Effector memory CD4-positive, alpha-beta T cell (primary cell): ENCODE data around the gene CCDC27.

Experiments
- DNase-seq, 3 donors: peaks; one replicate each; pipeline ENCODE4 v3.0.0-alpha.2; 2020
- H3K27ac ChIP-seq: 2 replicates; pipeline ENCODE4 v1.7.0; 2013; ENCODE audit warnings: mild to moderate bottlenecking, low read length, moderate library complexity; ENCODE audit not compliant: insufficient read depth, poor library complexity, severe bottlenecking
- H3K27me3 ChIP-seq: replicated peaks from 2 replicates; pipeline ENCODE4 v1.7.0; 2013; ENCODE audit warnings: mild to moderate bottlenecking, low read length; ENCODE audit not compliant: insufficient read depth, control insufficient read depth, poor library complexity, severe bottlenecking
- H3K36me3 ChIP-seq: 2 replicates; pipeline ENCODE4 v1.7.0; 2013; ENCODE audit warnings: mild to moderate bottlenecking, low read length, moderate library complexity; ENCODE audit not compliant: control insufficient read depth, insufficient read depth
- H3K4me1 ChIP-seq: 2 replicates; pipeline ENCODE4 v1.7.0; 2013; ENCODE audit warnings: low read length, mild to moderate bottlenecking; ENCODE audit not compliant: control insufficient read depth, insufficient read depth, poor library complexity, severe bottlenecking
- H3K4me3 ChIP-seq: 2 replicates; pipeline ENCODE4 v1.7.0; 2013; ENCODE audit warnings: low read length, low read depth, mild to moderate bottlenecking; ENCODE audit not compliant: insufficient read depth, poor library complexity, severe bottlenecking
- H3K9me3 ChIP-seq: 2 replicates; pipeline ENCODE4 v1.7.0; 2013; ENCODE audit warnings: mild to moderate bottlenecking, low read length, moderate library complexity; ENCODE audit not compliant: control insufficient read depth

Gene CCDC27

DNA sequence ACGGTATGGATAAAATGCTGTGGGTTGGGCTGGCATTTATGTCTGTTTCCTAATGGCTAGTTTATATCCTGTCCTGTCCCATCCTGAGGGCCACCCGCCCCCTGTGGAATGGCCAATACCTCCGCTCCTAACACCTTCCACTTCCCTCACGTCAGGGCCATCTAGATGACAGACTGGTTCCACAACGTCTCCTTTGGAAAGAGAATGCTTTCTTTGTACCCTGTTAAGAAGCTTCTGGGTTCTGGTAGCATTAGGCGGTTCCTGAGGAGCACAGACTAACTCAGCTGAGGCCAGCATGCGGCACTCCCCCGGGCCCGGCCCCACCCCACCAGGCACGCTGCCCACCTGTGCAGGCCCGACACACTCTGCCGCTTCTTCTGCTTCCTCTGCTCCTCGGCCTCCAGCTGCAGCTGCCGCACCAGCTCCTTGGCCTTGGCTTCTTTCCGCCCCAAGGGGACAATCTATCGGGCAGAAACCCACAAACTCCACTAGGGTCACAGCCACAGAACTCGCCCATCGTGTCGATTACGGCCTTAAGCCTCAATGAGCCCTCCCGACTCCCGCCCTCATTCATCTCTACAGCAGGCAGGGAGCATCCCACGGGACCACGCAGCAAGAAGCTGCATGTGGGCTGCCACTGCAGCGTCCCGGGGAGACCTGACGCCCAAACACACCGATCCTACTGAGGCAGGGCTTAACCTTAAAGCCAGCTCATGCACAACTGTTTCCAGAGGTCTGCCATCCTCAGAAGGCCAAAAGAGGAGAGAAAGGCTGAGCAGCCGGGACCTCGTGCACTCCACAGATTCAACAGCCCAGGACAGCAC, 31.6 kb downstream of the CCDC27 start:
- Histone ChIP-seq H3K4me1 (peaks cover 12% of the 10 kb centered on the region), H3K9me3 (no peaks in the 10 kb centered on the region), H3K27ac (no peak overlapping the region), H3K36me3 (peaks cover 75% of the 10 kb centered on the region), H3K4me3 (no peak overlapping the region), H3K27me3 (no peaks in the 10 kb centered on the region)
- DNase-seq, result no peak

DNA sequence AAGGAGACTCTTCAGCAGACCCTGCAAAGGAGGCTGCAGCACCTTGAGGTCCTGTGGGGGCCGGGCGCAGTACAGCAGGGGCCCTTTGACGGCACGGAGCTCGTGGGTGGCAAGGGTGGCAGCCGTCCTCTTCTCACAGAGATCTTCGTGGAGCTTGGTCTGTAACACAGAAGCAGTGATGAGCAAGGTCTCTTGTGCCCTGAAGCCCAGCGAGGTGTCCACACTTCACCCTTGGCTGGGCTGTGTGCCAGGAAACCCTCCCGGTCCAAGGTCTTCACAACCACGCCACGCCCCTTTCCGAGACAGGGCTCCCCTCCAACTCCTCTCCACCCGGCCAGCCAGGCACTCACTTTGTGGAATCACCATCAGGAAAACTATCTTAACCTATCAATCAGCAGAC, 32.8 kb downstream of the CCDC27 start:
- Histone ChIP-seq H3K27me3 (no peaks in the 10 kb centered on the region), H3K9me3 (no peaks in the 10 kb centered on the region), H3K36me3 (peaks cover 76% of the 10 kb centered on the region), H3K4me3 (no peak overlapping the region), H3K4me1 (peaks cover 12% of the 10 kb centered on the region), H3K27ac (no peak overlapping the region)
- no peak for DNase-seq

DNA sequence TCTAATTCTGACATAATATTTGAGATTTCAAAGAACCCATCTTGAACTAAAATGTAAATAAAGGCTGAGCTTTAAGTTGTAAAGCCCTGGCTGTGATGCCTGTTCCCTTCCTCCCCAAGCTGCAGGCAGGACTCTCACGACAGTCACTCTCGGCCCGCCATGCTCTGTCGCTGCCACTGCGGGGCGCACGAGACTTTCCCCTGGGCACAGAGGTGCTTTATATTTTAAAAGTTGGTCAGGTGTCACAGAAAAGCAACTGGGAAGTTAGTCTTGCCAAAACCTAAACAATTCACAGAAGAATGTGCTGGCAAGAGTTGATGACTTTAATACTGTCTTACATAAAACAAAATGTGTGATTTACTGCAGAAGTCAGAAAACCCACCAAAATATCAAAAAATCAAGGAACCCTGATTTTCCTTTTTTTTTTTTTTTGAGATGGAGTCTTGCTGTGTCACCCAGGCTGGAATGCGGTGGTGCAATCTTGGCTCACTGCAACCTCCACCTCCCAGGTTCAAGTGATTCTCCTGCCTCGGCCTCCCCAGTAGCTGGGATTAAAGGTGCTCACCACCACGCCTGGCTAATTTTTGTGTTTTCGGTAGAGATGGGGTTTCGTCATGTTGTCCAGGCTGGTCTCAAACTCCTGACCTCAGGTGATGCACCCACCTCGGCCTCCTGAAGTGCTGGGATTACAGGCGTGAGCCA, 33.4 kb downstream of the CCDC27 start:
- Histone ChIP-seq H3K27ac (no peak overlapping the region), H3K4me3 (no peak overlapping the region), H3K27me3 (no peaks in the 10 kb centered on the region), H3K4me1 (peaks cover 12% of the 10 kb centered on the region), H3K9me3 (no peaks in the 10 kb centered on the region), H3K36me3 (peaks cover 74% of the 10 kb centered on the region)
- DNase-seq, result no peak

DNA sequence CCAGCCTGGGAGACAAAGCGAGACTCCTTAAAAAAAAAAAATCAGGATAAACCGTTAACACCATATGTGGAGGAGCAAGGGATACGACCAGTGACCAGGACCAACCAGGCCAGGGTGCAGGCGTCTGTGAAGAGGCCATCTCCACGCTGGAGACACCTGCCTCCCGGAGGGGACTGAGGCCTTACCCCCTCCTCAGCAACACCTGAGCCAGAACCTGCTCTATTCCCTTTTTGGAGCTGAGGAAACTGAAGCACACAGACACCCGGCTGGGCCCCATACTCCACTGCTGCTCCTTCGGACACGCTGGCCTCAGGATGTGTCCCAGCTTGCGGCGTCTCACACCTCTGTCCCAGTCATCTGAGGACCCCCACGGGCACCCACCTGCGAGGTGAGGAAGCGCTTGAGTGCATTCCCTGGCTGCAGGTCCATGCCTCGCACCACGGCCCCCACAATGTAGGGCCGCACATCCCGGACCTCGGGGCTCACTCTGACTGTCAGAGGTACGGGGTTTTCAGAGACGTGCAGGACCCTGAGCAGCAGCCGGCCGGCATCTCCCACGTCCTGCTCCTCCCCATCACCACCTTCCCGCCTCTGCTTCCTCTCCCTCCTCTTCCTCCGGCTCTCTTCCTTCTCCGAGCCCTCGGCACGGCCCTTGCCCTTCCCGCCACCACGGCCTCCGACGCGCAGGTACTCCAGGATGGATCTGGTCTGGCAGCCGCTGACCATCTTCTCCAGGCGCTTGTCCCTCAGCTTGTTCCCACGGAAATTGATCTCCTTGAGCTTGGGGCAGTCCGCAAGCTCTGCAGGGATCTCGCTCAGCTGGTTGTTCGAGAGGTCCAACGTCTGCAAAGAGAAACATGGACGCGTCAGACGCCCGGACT, 34.5 kb downstream of the CCDC27 start:
- peaks cover 63% of the 10 kb centered on the region for H3K36me3 ChIP-seq
- DNase-seq, result no peak
- no peaks in the 10 kb centered on the region for H3K27me3 ChIP-seq
- peaks cover 12% of the 10 kb centered on the region for H3K4me1 ChIP-seq
- H3K27ac ChIP-seq, result no peak overlapping the region
- no peaks in the 10 kb centered on the region for H3K9me3 ChIP-seq
- H3K4me3 ChIP-seq, result no peak overlapping the region

DNA sequence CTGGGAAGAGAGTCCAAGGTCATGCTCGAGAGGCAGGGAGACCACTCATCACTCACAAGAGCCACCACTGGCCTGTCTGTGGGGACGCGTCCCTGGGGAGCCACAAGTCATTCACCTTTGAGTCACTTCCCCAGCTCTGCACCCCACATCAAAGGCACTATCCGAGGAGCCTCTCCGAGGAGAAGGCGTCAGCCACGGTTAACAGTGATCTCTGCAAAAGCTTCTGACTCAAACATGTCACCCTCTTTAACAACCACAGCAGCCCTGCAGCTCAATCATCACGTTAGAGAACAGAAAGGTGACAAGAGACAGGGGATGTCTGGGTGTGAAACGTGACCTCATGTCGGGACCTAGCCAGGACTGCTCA, 35.1 kb downstream of the CCDC27 start:
- Histone ChIP-seq H3K4me3 (no peak overlapping the region), H3K9me3 (no peaks in the 10 kb centered on the region), H3K36me3 (peaks cover 57% of the 10 kb centered on the region), H3K27me3 (no peaks in the 10 kb centered on the region), H3K4me1 (peaks cover 12% of the 10 kb centered on the region), H3K27ac (no peak overlapping the region)
- DNase-seq, result peak in 2 of 3 donors; percentile 43 to 52

GRCh38 chr1:3787745-3788605, 35.7 kb downstream of the CCDC27 start:
- no peak for DNase-seq
- Histone ChIP-seq H3K27me3 (no peaks in the 10 kb centered on the region), H3K4me1 (peaks cover 12% of the 10 kb centered on the region), H3K27ac (no peak overlapping the region), H3K4me3 (no peak overlapping the region), H3K36me3 (peaks cover 51% of the 10 kb centered on the region), H3K9me3 (no peaks in the 10 kb centered on the region)

GRCh38 chr1:3788756-3789420, 36.6 kb downstream of the CCDC27 start:
- DNase-seq, result no peak
- Histone ChIP-seq H3K27ac (no peak overlapping the region), H3K4me1 (peaks cover 12% of the 10 kb centered on the region), H3K4me3 (no peak overlapping the region), H3K36me3 (peaks cover 45% of the 10 kb centered on the region), H3K9me3 (no peaks in the 10 kb centered on the region), H3K27me3 (no peaks in the 10 kb centered on the region)

GRCh38 chr1:3789421-3790300, 37.4 kb downstream of the CCDC27 start:
- Histone ChIP-seq H3K4me3 (no peak overlapping the region), H3K27ac (no peak overlapping the region), H3K27me3 (no peaks in the 10 kb centered on the region), H3K9me3 (no peaks in the 10 kb centered on the region), H3K36me3 (peaks cover 38% of the 10 kb centered on the region), H3K4me1 (peaks cover 15% of the 10 kb centered on the region)
- no peak for DNase-seq
